HG03520 (cell line): ENCODE data around the gene IER2.
A peak's percentile ranks its signal among the peaks of the same experiment; 100 is the strongest.
"Not testable (repeated sequence)": the region's sequence is repeated elsewhere in the genome, so short reads cannot be mapped to it uniquely, and the experiment has no call there.

Experiments
- ATAC-seq: cut with Tn5 transposase; IDR thresholded peaks from one replicate; pipeline ENCODE4 v1.9.1; 2021; ENCODE audit warnings: mild to moderate bottlenecking, moderate library complexity; ENCODE audit not compliant: unreplicated experiment

Gene IER2

DNA sequence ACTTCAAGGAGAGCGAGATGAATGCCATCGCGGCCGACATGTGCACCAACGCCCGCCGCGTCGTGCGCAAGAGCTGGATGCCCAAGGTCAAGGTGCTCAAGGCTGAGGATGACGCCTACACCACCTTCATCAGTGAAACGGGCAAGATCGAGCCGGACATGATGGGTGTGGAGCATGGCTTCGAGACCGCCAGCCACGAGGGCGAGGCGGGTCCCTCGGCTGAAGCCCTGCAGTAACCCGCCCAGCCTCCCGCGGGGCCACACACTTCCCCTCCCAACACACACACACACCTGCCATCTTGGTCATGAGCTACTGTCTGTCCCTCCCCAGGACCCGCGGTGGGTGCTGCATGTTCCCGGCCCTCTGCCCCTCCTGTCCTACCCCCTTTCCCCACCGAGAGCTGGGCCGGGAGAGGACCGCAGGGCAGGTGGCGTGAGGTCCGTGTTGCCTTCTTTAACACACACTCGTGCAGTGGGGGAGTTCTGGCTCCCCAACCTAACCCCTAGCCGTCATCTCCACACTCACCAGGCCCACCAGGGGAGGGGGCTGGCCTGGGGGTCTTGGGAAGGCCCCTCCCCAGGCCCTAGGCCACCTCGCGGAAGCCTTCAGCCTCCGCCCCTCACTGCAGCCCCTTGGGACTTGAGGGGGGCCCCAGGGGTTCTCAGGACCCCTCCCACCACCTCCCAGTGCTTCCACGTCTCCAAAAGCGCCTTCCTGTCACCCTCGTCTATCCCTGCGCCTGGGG lies 11.9 kb upstream of the IER2 start:
- ATAC-seq = no peak

DNA sequence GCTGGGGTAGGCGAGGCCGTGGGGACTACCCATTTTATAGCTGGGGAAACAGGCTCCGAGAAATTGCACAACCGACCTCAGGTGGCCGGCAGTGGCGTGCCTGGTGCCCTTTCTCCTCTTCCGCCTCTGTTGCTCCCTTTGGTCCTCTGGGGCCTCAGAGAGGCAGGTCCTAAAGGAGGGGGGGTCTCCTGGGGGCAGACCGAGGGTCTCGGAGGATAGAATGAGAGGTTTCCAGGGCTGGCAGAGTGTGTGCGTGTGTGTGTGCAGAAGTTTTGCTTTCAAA lies 11.4 kb upstream of the IER2 start:
- no peak for ATAC-seq

DNA sequence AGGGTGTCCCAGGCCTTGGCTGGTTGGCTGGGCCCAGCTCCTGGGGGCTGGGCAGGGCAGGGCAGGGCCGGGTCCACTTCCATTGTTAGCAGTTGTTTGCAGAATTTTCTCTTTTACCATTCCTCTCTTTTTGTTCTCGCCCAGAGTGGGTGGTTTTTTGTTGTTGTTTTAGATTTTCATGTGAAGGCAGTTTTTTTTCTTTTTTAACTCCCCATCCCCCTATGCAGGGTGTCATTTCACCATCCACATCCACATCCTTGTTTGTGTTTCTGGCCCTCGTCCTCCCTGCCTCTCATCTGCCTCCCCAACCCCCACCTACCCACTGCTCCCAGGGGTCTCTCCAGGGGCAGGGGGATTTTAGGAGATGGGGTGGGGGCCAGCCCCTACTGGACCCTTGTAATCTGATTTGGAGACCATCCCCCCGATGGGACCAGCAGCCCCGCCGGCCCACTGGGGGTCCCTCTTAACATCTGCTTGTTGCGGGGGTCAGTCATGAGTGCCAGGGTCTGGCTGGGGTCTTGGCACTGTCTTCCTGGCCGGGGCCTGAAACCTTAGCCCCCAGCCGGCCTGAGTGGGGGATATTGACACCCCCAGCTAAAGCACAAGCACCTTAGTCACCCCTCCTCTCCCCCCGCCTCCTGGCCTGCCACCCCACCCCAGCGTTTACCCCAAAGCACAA lies 10.4 kb upstream of the IER2 start:
- no peak for ATAC-seq

DNA sequence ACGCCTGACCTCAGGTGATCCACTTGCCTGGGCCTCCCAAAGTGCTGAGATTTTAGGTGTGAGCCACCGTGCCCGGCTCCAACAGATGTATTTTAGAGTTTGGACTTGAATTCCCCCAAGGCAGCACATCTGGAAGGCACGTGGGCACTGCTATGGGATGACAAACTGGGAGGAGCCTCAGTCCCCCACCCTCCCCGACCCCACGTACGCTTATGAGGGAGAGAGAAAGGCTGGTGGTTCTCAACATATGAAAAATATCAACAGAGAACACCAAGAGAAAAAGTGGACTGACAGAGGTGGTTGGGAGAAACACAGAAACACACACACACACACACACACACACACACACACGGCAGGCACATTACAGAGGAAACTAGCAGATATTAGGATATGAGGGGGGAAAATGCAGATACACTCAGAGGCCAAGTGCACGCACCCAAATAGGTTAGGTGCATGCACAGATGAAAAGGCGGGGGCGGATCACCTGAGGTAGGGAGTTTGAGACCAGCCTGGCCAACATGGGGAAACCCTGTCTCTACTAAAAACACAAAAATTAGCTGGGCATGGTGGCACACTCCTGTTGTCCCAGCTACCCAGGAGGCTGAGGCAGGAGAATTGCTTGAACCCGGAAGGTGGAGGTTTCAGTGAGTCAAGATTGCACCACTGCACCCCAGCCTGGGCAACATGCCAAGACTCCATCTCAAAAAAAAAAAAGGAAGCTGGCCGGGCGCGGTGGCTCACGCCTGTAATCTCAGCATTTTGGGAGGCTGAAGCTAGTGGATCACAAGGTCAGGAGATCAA lies 3.2 kb upstream of the IER2 start:
- ATAC-seq = no peak

DNA sequence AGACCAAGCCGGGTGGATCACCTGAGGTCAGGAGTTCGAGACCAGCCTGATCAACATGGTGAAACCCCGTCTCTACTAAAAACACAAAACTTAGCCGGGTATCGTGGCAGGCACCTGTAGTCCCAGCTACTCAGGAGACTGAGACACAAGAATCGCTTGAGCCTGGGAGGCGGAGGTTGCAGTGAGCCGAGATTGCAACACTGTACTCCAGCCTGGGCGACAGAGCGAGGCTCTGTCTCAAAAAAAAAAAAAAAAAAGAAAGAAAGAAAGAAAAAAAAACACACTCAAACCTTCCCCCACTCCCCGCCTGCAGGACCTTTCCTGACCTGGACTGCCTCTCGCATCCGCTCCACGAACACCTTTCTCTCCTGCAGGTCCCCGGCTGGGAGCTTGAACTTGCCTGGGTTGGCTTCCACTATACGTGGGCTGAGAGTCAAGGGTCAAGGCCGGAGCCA lies 1.0 kb upstream of the IER2 start:
- ATAC-seq = not testable (repeated sequence)

DNA sequence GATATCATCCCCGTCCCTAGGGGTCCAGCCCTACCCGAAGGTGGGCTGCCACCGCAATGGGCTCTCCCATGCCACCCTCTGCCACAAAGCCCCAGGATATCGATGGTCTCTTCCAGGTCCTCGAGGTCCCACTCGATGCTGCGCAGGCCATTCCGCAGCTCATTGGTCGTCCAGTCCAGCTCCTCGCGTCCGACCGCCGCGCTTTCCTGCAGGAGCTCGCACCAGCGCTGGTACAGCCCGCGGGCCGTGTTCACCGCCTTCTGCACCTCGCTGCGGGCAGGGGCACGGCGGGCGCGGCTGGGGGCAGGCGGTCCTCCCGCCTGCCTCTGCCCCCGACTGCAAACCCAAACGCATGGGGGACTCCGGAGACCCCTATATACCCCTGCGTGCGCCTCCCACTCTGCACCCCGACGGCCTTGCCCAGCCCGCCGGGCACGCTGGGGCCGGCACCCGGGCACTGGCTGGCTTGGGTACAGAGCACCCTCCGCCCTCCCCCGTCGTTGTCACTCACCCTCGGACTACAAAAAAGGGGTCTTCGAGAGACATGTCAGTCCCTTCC lies 504 bp upstream of the IER2 start:
- ATAC-seq = no peak

DNA sequence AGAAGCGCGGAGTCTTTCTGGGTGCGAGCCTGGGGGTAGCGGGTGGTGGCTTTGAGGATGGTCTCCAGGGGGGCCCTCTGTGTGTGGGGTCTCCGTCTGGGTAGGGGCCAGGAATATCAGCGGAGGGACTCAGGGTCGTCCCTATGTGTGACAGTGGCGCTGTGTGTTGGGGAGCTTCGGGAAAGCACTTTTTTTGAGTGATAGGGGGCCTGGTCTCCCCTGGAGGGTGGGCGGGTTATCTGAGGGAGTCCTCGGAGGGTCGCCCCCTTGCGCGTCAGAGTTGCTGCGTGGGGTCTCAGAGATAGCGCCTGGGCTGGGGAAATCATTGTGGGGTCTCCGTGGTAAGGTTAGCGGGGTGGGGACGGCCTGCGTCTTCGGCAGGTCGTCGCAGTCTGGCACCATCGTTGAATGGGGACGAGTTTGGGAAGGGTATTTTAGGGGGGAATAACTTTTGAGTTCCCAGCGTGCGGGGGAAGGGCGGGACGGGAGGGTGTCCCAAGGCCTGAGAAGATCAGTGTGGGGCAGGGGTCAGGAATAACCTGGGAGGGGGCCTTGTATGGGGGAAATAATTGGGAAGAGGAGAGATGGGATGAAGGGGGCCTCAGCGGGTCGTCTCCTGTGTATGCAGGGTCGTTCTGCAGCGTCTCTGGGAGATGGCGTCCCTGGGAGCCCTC lies 857 bp downstream of the IER2 start:
- ATAC-seq = no peak

DNA sequence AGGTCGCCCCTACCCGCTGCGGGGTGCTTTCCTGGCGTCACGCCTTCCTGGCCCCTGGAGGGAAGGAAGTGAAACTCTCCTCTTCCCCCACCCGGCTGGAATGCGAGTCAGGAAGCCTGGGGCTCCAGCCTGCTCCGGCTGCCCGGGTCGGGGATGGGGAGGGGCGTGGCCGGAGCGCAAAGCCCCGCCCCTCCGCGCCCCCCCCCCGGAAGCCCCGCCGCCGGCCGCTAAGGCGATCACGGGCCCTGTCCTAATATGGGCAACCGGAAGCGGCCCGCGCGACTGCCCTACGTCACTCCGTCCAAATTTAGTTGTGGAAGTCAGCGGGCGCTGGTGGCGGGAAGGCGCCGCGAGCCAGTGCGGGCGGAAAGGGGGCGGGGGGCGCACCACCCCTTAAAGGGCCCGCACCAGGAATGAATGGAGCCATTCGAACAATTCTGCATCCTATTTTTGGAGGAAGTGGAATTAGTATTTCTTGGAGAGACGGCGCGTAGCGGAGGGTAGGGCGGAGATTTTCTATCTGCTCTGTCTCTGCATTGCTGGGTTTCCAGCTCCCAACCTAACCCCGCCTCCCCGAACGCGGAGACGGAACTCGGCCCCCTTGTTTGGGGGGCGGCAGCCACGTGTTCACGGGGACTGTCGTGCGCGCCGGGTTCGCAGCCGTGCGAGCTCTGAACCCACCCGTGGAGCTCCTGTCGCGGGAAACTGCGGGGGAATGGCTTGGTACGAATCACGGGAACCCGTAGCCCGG lies 1.6 kb downstream of the IER2 start:
- peak; percentile 31 for ATAC-seq

DNA sequence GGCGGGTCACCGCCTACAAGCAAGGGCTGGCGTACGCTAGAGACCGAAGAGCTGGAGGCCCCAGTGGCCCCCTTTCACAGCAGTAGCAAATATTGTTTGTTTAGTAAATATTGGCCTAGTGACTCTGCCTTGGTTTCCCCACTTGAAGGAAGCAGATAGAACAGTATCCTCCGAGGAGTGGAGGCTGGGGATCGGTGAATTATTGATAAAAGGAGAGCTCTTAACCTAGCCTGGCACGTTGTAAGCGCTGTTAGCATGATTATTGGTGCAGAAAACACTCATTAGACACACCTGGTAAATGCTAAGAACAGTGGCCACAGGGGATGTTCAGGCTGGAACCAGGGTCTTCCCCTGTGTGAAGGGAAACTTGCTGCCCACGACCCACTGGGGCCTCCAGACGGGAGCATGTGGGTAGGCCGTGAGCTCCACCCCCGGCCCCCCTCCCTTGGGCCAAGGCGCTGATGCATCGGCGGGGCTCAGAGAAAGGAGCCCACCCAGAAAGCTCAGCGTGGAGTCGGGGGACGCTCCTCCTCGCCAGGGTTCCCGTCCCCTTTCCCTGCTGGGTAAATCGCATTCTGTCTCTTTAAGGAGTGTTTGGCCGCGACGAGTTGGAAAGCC lies 2.3 kb downstream of the IER2 start:
- ATAC-seq = peak; percentile 3

DNA sequence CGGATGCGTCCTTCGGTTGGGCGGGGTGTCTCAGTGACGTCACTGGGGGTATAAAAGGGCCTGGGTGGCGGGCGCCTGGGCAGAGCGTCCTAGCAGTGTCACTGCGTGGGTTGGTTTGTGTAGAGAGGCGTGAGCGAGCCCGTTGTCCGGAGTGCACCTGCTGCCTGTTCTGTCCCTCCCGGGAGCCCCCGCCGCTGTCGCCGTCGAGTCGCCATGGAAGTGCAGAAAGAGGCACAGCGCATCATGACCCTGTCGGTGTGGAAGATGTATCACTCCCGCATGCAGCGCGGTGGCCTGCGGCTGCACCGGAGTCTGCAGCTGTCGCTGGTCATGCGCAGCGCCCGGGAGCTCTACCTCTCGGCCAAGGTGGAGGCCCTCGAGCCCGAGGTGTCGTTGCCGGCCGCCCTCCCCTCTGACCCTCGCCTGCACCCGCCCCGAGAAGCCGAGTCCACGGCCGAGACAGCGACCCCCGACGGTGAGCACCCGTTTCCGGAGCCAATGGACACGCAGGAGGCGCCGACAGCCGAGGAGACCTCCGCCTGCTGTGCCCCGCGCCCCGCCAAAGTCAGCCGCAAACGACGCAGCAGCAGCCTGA lies 2.9 kb downstream of the IER2 start:
- peak; percentile 30 for ATAC-seq

DNA sequence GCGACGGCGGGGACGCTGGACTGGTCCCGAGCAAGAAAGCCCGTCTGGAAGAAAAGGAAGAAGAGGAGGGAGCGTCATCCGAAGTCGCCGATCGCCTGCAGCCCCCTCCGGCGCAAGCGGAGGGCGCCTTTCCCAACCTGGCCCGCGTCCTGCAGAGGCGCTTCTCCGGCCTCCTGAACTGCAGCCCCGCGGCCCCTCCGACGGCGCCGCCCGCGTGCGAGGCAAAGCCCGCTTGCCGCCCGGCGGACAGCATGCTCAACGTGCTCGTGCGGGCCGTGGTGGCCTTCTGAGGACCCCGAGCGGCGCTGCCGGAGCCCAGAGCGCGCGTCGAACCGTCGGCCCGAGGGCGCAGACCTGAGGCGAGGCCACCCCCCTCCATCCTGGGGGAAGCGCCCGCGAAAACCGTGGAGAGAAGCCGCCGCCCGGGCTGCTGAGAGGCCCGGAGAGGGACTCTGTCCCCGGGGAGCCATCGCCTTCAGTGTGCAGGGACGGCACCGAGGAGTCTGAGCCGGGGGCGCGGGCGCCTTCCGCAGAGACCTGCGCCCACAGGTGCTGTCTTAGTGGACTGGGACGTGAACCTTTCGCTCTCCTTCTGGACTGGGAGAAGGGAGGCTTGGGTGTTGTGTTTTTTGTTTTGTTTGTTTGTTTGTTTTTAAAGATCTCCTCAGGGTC lies 3.5 kb downstream of the IER2 start:
- ATAC-seq = no peak

DNA sequence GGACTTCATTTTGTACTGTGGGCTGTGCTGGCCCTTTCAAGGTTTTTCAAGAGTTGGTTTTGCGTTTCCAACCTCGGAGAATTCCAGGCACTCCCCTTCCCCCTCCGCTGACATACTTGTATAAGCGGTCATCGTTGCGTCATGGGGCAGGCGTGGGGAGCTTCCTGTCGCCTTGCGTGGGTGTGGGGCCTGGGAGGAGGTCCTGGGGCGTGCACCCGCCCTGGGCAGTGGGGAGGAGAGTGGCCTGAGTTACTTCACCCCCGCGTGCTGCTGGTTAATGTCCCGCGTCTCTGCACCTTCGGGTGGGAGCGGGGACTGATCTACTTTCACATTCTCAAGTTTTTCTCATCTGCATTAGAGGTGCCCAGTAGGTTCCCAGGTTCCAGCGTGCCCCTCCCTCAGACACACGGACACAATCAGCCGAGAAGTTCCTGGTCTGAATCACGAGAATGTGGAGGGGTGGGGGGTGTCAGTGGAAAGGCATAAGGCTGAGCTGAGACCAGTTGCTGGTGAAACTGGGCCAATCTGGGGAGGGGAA lies 4.1 kb downstream of the IER2 start:
- ATAC-seq = no peak

DNA sequence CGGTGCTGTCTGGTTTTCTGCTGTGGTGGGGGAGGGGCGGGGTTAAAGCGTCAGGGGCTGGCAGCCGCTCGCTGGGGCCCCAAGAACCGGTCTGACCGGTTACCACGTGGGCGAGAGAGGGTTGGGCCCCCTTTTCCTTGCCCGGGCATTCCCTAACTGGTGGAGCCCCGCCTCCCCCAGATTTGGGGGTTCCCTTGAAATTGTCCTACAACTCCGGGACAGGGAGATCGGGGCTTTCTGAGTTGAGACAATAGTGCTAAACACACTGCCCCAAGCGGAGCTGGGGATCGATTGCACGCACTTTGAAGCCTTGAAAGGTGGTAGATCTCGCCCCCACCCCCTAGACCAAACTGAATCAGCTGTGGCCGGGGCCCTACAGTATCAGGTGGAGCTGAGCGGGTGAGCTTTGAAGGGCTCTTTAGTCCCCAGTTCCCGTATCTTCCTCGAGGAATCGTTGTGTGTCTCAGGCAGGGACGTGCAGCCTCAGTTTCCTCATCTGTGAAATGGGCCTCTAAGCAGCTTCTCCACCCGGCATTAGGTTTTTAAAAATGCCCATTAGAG lies 4.8 kb downstream of the IER2 start:
- no peak for ATAC-seq

DNA sequence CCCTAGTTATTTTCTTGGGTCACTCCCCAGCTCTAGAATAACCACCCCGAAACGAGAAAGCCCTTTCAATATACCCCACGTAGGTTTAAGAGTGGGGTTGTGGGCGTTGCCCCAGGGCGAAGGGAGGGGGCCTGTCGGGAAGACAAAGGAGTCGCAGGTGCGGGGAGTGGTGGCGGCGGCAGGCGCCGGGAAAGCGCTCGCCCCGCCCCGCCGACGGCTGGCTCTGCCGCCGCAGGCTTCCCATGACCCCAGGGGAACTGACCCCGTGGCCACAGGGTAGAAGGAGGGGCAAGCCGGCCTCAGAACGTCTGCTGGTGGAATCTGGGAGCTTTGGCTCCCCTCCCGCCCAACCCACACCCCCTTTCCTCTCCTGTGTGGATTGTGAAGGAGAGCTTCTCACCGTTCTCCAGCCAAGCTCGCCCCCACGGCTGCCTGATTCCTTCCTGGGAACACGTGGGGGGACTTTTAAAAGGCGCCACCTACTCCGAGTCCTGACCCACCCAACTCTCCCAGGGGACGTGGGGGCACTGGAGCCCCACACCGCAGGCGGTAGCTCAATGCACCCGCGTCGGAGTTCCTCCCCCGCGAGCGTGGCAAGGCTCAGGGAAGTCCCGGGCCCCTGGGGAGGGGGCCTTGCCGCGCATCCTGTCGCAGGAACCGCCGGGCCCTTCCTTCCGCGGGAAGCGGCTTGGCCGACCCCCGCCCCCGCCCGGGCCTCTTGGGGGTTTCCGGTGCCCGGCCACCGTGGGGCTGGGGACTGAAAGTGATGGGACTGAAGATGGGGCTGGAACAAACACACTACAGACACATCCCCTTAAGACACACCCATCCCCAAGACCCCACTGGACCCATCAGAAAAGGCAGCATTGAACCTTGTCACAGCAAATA lies 5.5 kb downstream of the IER2 start:
- no peak for ATAC-seq

DNA sequence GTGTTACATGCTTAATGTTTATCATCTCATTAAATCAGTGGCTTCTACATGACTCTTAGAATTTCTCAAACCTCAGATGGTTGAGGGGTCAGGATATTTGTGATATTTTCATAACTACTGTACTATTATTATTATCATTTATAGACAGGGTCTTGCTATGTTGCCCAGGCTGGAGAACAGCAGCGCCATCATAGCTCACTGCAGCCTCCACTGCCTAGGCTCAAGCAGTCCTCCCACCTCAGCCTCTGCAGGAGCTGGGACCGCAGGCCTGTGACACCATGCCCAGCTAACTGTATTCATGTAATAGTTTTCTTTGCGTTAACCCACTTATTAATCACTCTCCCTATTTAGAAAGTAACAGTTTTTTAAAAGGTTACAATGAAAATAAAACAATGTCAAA lies 9.5 kb downstream of the IER2 start:
- ATAC-seq = no peak

DNA sequence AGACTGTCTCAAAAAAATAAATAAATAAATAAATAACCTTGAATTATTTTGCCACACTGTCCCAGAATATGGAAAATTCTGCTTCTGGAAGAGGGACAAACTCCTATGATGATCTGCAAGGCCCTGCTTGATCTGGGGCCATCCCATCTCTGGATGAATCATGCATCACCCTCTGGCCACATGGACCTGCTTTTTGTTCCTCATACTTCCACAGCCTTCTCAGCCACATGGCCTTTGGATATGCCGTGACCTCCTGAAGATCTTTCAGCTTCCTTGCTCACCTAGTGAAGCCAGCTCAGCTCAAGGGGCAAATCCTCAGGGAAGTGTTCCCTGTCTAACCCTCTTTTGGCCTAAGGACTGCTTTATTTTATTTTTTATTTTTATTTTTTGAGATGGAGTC lies 10.3 kb downstream of the IER2 start:
- ATAC-seq = no peak
